ENCODE results near the gene FGD6. TPM values are rescaled to one million over a fixed set of nuclear protein-coding genes. Genes with fewer than 3 reads are reported as not detected.

FGD6 gene
- total RNA-seq, 3 donors from 2014 or later, result 5.6 to 28.0 (median 13.1) TPM

GRCh38 chr12:95220726-95221125 lies 3.5 kb upstream of the FGD6 start:
- Histone ChIP-seq H3K27me3 (no peaks in the 10 kb centered on the region), H3K4me3 (no peak overlapping the region), H3K27ac (no peak overlapping the region), H3K36me3 (no peaks in the 10 kb centered on the region), H3K4me1 (no peaks in the 10 kb centered on the region), H3K9me3 (no peaks in the 10 kb centered on the region)
- DNase-seq (ENCODE audit: low spot score in 2 of 2), result no peak
- intact Hi-C loops (cut with DNase I; ENCODE audit: low total_unique reads), result no loop called here
- TF ChIP-seq POLR2A (IDR thresholded peaks at IDR 0.05) (no peak), CTCF (IDR thresholded peaks at IDR 0.05) (no peak), POLR2AphosphoS5 (IDR thresholded peaks at IDR 0.05) (no peak)

- H3K4me1 ChIP-seq, result no peaks in the 10 kb centered on the region
- H3K9me3 ChIP-seq, result no peaks in the 10 kb centered on the region
- H3K27me3 ChIP-seq, result no peaks in the 10 kb centered on the region
- no peaks in the 10 kb centered on the region for H3K36me3 ChIP-seq
- intact Hi-C loops (cut with DNase I; ENCODE audit: low total_unique reads), result no loop called here
- H3K27ac ChIP-seq, result peak overlapping the region; percentile 2 to 19
- no peak for DNase-seq (ENCODE audit: low spot score in 2 of 2)
- TF ChIP-seq POLR2AphosphoS5 (IDR thresholded peaks at IDR 0.05) (no peak), CTCF (IDR thresholded peaks at IDR 0.05) (no peak), POLR2A (IDR thresholded peaks at IDR 0.05) (no peak)
- H3K4me3 ChIP-seq, result no peak overlapping the region
These were observed 2.9 kb upstream of the FGD6 start for GRCh38 chr12:95220190-95220589.

- no peak for TF ChIP-seq POLR2AphosphoS5 (IDR thresholded peaks at IDR 0.05)
- peak overlapping the region; percentile 66 to 91 (median 76) for H3K4me3 ChIP-seq
- peak in 1 of 2 donors; percentile 90 for DNase-seq (ENCODE audit: low spot score in 2 of 2)
- no peaks in the 10 kb centered on the region for H3K4me1 ChIP-seq
- peak overlapping the region; percentile 99 for H3K27ac ChIP-seq
- no peaks in the 10 kb centered on the region for H3K9me3 ChIP-seq
- H3K27me3 ChIP-seq, result no peaks in the 10 kb centered on the region
- intact Hi-C loops (cut with DNase I; ENCODE audit: low total_unique reads), result no loop called here
- no peaks in the 10 kb centered on the region for H3K36me3 ChIP-seq
These were observed 1.2 kb upstream of the FGD6 start for GRCh38 chr12:95218150-95219133.

GRCh38 chr12:95216711-95217376 lies 423 bp downstream of the FGD6 start:
- no peaks in the 10 kb centered on the region for H3K9me3 ChIP-seq
- TF ChIP-seq CTCF (IDR thresholded peaks at IDR 0.05) (no peak), POLR2AphosphoS5 (IDR thresholded peaks at IDR 0.05) (no peak), POLR2A (IDR thresholded peaks at IDR 0.05) (peak; percentile 23)
- H3K36me3 ChIP-seq, result no peaks in the 10 kb centered on the region
- peak overlapping the region; percentile 66 to 91 (median 76) for H3K4me3 ChIP-seq
- peak overlapping the region; percentile 99 for H3K27ac ChIP-seq
- intact Hi-C loops (cut with DNase I; ENCODE audit: low total_unique reads), result no loop called here
- DNase-seq (ENCODE audit: low spot score in 2 of 2), result no peak
- no peaks in the 10 kb centered on the region for H3K4me1 ChIP-seq
- H3K27me3 ChIP-seq, result no peaks in the 10 kb centered on the region

- H3K36me3 ChIP-seq, result no peaks in the 10 kb centered on the region
- TF ChIP-seq CTCF (IDR thresholded peaks at IDR 0.05), result no peak
- no peak for TF ChIP-seq POLR2A (IDR thresholded peaks at IDR 0.05)
- TF ChIP-seq POLR2AphosphoS5 (IDR thresholded peaks at IDR 0.05), result no peak
- peak overlapping the region in 1 of 2 donors; percentile 99 for H3K27ac ChIP-seq
- no peak for DNase-seq (ENCODE audit: low spot score in 2 of 2)
- no peaks in the 10 kb centered on the region for H3K9me3 ChIP-seq
- peak overlapping the region; percentile 66 to 91 (median 76) for H3K4me3 ChIP-seq
- no peaks in the 10 kb centered on the region for H3K27me3 ChIP-seq
- H3K4me1 ChIP-seq, result no peaks in the 10 kb centered on the region
- intact Hi-C loops (cut with DNase I; ENCODE audit: low total_unique reads), result no loop called here
These were observed 1.3 kb downstream of the FGD6 start for GRCh38 chr12:95215949-95216348.

All from breast epithelium (tissue), 4 donors.